B cell (primary cell): ENCODE data around the gene LRRC15. TPM values are rescaled to one million over a fixed set of nuclear protein-coding genes. Genes with fewer than 3 reads are reported as not detected.

ENCODE experiments used
- ATAC-seq: fragments of 200-7000 bp; cut with Tn5 transposase; one replicate; pipeline ENCODE4 v1.10.0; 2021; ENCODE audit warnings: low read depth, mild to moderate bottlenecking, moderate number of reproducible peaks, moderate library complexity
- CTCF ChIA-PET: fragments of 350-600 bp; sonication (Branson Sonifier 250); formaldehyde crosslinking; loops from one replicate; lab custom pipeline; 2021; ENCODE audit warnings: antibody characterized with exemption, inconsistent platforms; lab: Charles Lee
- POLR2A ChIA-PET: fragments of 350-600 bp; sonication (Branson Sonifier 250); formaldehyde crosslinking; loops from one replicate; lab custom pipeline; 2021; ENCODE audit warnings: antibody characterized with exemption; lab: Charles Lee
- DNase-seq: peaks from one replicate; pipeline ENCODE4 v3.0.0; 2013
- H2AFZ ChIP-seq: 2 replicates; pipeline ENCODE4 v1.6.1; 2012; ENCODE audit warnings: mild to moderate bottlenecking, low read depth, low read length; ENCODE audit not compliant: insufficient read depth, poor library complexity, severe bottlenecking
- H3K27ac ChIP-seq, 2 donors: 1 replicate in 1 of 2; 2 replicates in 1 of 2; pipeline ENCODE4 v1.5.1; 2012 to 2013; ENCODE audit warnings: low read length in 2 of 2, mild to moderate bottlenecking in 2 of 2, moderate library complexity in 1 of 2
- H3K27me3 ChIP-seq, 4 experiments: fragments of 200-600 bp in 1 of 4; sonication (generic) in 1 of 4; replicated peaks in 1 of 4; 1 replicate in 2 of 4; 2 replicates in 2 of 4; pipeline versions ENCODE4 v1.6.1 to v1.7.0; 2013 to 2016; ENCODE audit warnings: low read length in 3 of 4, mild to moderate bottlenecking in 2 of 4, mixed read lengths in 1 of 4, moderate library complexity in 1 of 4; ENCODE audit not compliant: insufficient read depth in 4 of 4, control insufficient read depth in 3 of 4; ENCODE audit errors: control extremely low read depth in 1 of 4
- H3K36me3 ChIP-seq, 2 experiments: replicated peaks in 1 of 2; 1 replicate in 1 of 2; 2 replicates in 1 of 2; pipeline versions ENCODE4 v1.6.1 to v1.7.1; 2013; ENCODE audit warnings: low read length in 1 of 2; ENCODE audit not compliant: insufficient read depth in 2 of 2, control insufficient read depth in 1 of 2; ENCODE audit errors: control extremely low read depth in 1 of 2, extremely low read depth in 1 of 2
- H3K4me1 ChIP-seq, 2 donors: fragments of 200-600 bp in 1 of 2; sonication (generic) in 1 of 2; 1 replicate in 1 of 2; 2 replicates in 1 of 2; pipeline versions ENCODE4 v1.5.1 to v1.6.1; 2013 to 2017; ENCODE audit warnings: low read length in 2 of 2; ENCODE audit not compliant: control insufficient read depth in 2 of 2, insufficient read depth in 2 of 2
- H3K4me2 ChIP-seq: replicated peaks from 2 replicates; pipeline ENCODE3; 2012; ENCODE audit warnings: mild to moderate bottlenecking, low read depth, low read length; ENCODE audit not compliant: poor library complexity, severe bottlenecking
- H3K4me3 ChIP-seq, 5 experiments: fragments of 200-600 bp in 1 of 5; sonication (generic) in 1 of 5; 1 replicate in 3 of 5; 2 replicates in 2 of 5; pipeline versions ENCODE4 v1.5.1 to v1.7.0; 2011 to 2016; ENCODE audit warnings: low read length in 4 of 5, mild to moderate bottlenecking in 4 of 5, low read depth in 2 of 5, control low read depth in 1 of 5, moderate library complexity in 1 of 5; ENCODE audit not compliant: insufficient read depth in 1 of 5; ENCODE audit errors: control extremely low read depth in 1 of 5, extremely low read depth in 1 of 5
- H3K79me2 ChIP-seq: fragments of 200-600 bp; sonication (generic); one replicate; pipeline ENCODE4 v1.6.0; 2016; ENCODE audit warnings: low read length; ENCODE audit not compliant: control insufficient read depth, insufficient read depth
- H3K9ac ChIP-seq: fragments of 200-600 bp; sonication (generic); 2 replicates; pipeline ENCODE4 v1.6.1; 2017; ENCODE audit warnings: mild to moderate bottlenecking, low read length, moderate library complexity
- H3K9me3 ChIP-seq, 3 donors: one replicate each; pipeline versions ENCODE4 v1.6.1 to v1.7.1; 2013; ENCODE audit warnings: low read length in 2 of 3; ENCODE audit not compliant: control insufficient read depth in 2 of 3, insufficient read depth in 1 of 3; ENCODE audit errors: control extremely low read depth in 1 of 3
- H4K20me1 ChIP-seq: 2 replicates; pipeline ENCODE4 v1.6.0; 2012; ENCODE audit warnings: mild to moderate bottlenecking, low read length; ENCODE audit not compliant: insufficient read depth, control insufficient read depth, poor library complexity, severe bottlenecking
- H3K27ac Mint-ChIP-seq: one replicate; pipeline ENCODE4 v1.8.0; 2021; ENCODE audit warnings: mixed read lengths
- H3K27me3 Mint-ChIP-seq: one replicate; pipeline ENCODE4 v1.8.0; 2021; ENCODE audit warnings: mixed read lengths
- H3K4me1 Mint-ChIP-seq: one replicate; pipeline ENCODE4 v1.8.0; 2021; ENCODE audit warnings: mixed read lengths
- H3K4me3 Mint-ChIP-seq: one replicate; pipeline ENCODE4 v1.8.0; 2021; ENCODE audit warnings: mixed read lengths
- H3K9me3 Mint-ChIP-seq: one replicate; pipeline ENCODE4 v1.8.0; 2022; ENCODE audit warnings: mixed read lengths; ENCODE audit not compliant: insufficient read depth
- EZH2 ChIP-seq: IDR thresholded peaks from 2 replicates; pipeline ENCODE4 v1.6.1; 2012; ENCODE audit warnings: borderline replicate concordance, low read depth, mild to moderate bottlenecking, moderate library complexity, low read length; ENCODE audit not compliant: insufficient read depth, poor library complexity, severe bottlenecking
- WGBS: methylation state at CpG from one replicate; pipeline ENCODE4 v1.1.5; 2013; ENCODE audit warnings: missing lambda C conversion rate; ENCODE audit not compliant: insufficient coverage; 5-methylcytosine and 5-hydroxymethylcytosine counted together
- intact Hi-C: fragments of 100-400 bp; cut with micrococcal nuclease; formaldehyde crosslinking; loops from one replicate; pipeline ENCODE4 v1.10.0; 2022
- polyA plus RNA-seq: library from polyadenylated mRNA; depleted of rRNA; stranded (reverse); fragments of >200 nt; gene quantifications from 2 replicates; pipeline ENCODE4 v1.2.3, GENCODE V29; 2012
- total RNA-seq, 2 donors: library from RNA; stranded (reverse); fragments of 120-200 nt in 1 of 2; gene quantifications; 1 replicate in 1 of 2; 2 replicates in 1 of 2; pipeline versions ENCODE4 v1.2.3 to v1.2.4, GENCODE V29; 2013 to 2022
- TF ChIP-seq, protein P1 (sequence below): fragments of 200-600 bp; IDR thresholded peaks from one replicate; pipeline ENCODE4 v1.8.0; 2022; ENCODE audit warnings: antibody characterized with exemption, mild to moderate bottlenecking

The LRRC15 gene
- total and polyA plus RNA-seq, 2 donors (not counting 1 experiment from before 2014, with no cell fraction given) = not detected

DNA sequence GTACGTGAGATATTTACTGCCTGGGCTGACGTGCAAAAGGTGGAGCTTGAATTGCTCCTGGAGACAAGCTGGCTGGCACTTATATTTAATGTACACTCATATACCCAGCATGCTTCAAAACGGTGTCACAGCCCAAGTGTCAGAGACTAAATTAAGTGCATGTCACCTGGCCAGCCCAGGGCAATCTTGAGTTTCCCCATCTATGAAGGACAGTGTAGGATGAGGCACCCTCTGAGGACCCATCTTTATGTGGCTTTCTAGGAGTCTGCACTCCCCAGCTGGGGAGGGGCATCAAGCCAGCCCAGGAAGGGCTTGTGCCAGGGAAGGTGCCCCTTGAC, 5.3 kb downstream of the LRRC15 start:
- intact Hi-C loops = no loop called here
- no peak overlapping the region for H3K27ac ChIP-seq
- no peaks in the 10 kb centered on the region for H3K9me3 Mint-ChIP-seq
- ATAC-seq = no peak
- POLR2A ChIA-PET = no interaction called here
- CTCF ChIA-PET = interaction anchor here (1.3 to 3.1 kb wide), 2 partner anchors 18 to 20 kb away, joined by 4 to 14 read pairs; no protein-coding TSS in a partner anchor
- 94% methylated on average over 3 of the region's 3 CpGs for WGBS
- DNase-seq = no peak
- H3K79me2 ChIP-seq = no peaks in the 10 kb centered on the region
- H3K27me3 ChIP-seq = peaks cover 0 to 13% (median 2%) of the 10 kb centered on the region in 4 experiments
- H3K27me3 Mint-ChIP-seq = peaks cover 33% of the 10 kb centered on the region
- no peak overlapping the region for H3K4me2 ChIP-seq
- H3K4me3 Mint-ChIP-seq = no peak overlapping the region
- no peak overlapping the region for H2AFZ ChIP-seq
- no peak overlapping the region for H3K4me3 ChIP-seq
- no peaks in the 10 kb centered on the region for H3K36me3 ChIP-seq
- no peak overlapping the region for H3K9ac ChIP-seq
- H3K27ac Mint-ChIP-seq = no peak overlapping the region
- no peaks in the 10 kb centered on the region for H3K9me3 ChIP-seq
- no peaks in the 10 kb centered on the region for H4K20me1 ChIP-seq
- H3K4me1 Mint-ChIP-seq = no peaks in the 10 kb centered on the region
- no peaks in the 10 kb centered on the region for H3K4me1 ChIP-seq
- TF ChIP-seq, protein P1, sequence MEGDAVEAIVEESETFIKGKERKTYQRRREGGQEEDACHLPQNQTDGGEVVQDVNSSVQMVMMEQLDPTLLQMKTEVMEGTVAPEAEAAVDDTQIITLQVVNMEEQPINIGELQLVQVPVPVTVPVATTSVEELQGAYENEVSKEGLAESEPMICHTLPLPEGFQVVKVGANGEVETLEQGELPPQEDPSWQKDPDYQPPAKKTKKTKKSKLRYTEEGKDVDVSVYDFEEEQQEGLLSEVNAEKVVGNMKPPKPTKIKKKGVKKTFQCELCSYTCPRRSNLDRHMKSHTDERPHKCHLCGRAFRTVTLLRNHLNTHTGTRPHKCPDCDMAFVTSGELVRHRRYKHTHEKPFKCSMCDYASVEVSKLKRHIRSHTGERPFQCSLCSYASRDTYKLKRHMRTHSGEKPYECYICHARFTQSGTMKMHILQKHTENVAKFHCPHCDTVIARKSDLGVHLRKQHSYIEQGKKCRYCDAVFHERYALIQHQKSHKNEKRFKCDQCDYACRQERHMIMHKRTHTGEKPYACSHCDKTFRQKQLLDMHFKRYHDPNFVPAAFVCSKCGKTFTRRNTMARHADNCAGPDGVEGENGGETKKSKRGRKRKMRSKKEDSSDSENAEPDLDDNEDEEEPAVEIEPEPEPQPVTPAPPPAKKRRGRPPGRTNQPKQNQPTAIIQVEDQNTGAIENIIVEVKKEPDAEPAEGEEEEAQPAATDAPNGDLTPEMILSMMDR = no peak
- no peak for TF ChIP-seq EZH2

GRCh38 chr3:194360568-194360967, 9.0 kb downstream of the LRRC15 start:
- POLR2A ChIA-PET = no interaction called here
- H3K9me3 Mint-ChIP-seq = no peaks in the 10 kb centered on the region

More at GRCh38 chr3:194360568-194360967, 9.0 kb downstream of the LRRC15 start:
- Mint-ChIP-seq H3K4me3 (no peak overlapping the region), H3K4me1 (no peaks in the 10 kb centered on the region), H3K27ac (no peak overlapping the region), H3K27me3 (peaks cover 35% of the 10 kb centered on the region)
- WGBS = 94% methylated on average over 18 of the region's 18 CpGs
- no peak for DNase-seq
- no peak overlapping the region for H3K4me2 ChIP-seq
- peaks cover 0 to 3% (median 1%) of the 10 kb centered on the region in 4 experiments for H3K27me3 ChIP-seq
- H4K20me1 ChIP-seq = no peaks in the 10 kb centered on the region
- H2AFZ ChIP-seq = no peak overlapping the region
- H3K9me3 ChIP-seq = no peaks in the 10 kb centered on the region
- no peaks in the 10 kb centered on the region for H3K4me1 ChIP-seq
- TF ChIP-seq EZH2 = no peak
- TF ChIP-seq, protein P1 = no peak
- H3K36me3 ChIP-seq = no peaks in the 10 kb centered on the region
- no peaks in the 10 kb centered on the region for H3K79me2 ChIP-seq
- CTCF ChIA-PET = no interaction called here
- intact Hi-C loops = no loop called here
- no peak overlapping the region for H3K4me3 ChIP-seq
- no peak overlapping the region for H3K27ac ChIP-seq
- no peak overlapping the region for H3K9ac ChIP-seq
- no peak for ATAC-seq
